Epidermal melanocyte (primary cell): Measurements from ENCODE around the gene PODXL2.

ENCODE experiments used
- DNase-seq: peaks from one replicate; pipeline ENCODE4 v3.0.0; 2011; ENCODE audit warnings: low spot score; ENCODE audit not compliant: insufficient read length

PODXL2 gene

DNA sequence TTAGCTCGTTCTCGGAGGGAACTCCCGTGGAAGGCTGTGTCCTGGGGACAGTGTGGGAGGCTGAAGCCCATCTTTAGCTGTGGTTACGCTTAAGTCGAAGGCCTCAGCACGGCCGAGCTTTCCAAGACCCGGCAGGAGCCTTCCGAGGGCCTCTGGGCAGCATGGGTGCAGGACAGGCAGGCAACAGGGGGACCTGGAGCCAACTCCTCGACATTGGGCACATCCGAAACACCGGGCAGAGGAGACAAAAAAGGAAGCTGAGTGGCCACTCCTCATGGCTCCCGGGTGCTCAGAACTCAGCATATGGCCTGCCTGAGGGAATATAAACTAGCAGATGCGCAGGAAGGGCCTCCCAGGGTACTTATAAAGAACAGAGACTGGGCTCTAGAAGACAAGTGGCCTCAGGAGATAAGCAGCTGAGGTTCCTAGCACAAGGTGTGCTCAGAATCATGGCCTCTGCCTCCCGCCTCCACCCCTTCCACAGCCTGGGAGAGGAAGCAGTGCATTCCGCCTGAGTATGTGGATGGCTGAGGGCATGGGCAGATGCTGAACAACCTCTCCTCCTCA, 77.9 kb downstream of the PODXL2 start:
- DNase-seq: no peak

DNA sequence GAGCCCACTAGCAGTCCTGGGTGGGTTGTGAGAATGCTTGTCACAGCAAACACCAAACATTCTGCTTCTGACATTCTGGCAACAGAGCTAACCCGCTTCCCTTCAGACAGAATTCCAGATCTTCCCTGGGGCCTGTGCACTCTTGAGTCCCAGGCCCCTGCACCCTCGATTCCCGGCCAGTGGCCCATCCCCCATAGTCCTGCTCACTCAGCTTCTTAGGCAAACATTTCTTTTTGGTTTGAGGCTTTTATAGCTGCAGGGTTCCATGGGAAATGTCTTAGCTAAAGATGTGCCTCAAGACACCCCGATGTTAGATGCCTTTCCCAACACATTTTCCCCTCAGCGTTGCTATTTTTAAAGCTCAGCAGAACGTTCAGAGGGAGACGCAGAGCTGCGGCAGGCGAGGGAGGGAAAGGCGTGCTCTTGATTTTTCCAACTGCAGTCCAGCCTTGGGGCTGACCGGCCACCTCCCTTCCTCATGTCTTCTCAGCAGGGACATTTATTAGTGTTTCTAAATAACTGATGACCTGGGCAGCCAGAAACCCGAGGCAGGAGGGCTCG, 78.9 kb downstream of the PODXL2 start:
- no peak for DNase-seq

DNA sequence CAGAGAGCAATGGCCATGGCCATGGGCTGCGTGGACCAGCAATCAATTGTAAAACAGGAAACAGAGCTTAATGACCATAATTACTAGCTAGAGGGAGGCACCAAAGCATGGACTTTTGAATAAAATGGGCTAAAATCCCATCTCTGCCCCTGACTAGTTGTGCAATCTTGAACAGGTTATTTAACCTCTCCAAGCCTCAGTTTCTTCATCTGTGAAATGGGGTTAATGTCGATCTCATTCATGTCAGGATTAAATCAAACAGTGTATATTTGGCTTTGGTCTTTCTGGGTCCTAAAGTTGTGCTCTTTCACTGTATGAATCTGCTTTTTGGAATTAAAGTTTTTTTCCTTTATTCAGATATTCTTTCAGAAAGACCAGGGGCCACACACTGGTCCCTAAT, 79.9 kb downstream of the PODXL2 start:
- DNase-seq: no peak

DNA sequence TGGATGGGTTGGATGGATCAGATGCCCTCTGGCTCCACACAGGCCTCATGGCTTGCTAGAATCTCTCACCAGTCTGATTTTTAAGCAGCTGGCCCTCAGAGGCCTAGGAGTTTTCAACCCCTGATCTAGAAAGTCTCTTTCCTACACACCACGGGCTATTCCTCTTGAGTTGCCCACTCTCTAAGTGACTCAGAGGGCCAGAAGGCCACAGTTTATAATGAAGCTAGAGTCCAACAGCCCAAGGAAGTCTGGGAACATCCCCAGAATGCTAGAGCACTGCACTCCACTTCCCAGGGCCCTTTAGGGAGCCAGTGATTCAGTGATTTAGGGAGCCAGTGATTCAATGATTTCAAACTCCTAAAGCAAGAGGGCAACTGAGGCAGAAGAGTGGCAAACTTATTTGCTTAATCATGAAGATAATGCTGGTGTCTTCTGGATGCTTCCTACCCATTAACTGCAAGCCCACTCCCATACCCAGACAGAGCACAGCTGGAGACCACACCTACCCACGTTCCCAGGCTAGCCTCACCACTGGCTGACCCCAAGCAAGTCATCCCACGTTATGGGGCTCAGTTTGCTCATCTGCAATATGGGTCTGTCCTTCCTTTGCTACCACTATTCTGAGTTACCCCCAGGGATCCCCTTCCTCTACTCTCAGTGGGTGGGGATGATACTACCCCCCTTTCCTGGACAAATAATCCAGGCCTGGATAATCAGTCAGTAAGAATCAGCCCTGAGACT, 80.5 kb downstream of the PODXL2 start:
- no peak for DNase-seq

DNA sequence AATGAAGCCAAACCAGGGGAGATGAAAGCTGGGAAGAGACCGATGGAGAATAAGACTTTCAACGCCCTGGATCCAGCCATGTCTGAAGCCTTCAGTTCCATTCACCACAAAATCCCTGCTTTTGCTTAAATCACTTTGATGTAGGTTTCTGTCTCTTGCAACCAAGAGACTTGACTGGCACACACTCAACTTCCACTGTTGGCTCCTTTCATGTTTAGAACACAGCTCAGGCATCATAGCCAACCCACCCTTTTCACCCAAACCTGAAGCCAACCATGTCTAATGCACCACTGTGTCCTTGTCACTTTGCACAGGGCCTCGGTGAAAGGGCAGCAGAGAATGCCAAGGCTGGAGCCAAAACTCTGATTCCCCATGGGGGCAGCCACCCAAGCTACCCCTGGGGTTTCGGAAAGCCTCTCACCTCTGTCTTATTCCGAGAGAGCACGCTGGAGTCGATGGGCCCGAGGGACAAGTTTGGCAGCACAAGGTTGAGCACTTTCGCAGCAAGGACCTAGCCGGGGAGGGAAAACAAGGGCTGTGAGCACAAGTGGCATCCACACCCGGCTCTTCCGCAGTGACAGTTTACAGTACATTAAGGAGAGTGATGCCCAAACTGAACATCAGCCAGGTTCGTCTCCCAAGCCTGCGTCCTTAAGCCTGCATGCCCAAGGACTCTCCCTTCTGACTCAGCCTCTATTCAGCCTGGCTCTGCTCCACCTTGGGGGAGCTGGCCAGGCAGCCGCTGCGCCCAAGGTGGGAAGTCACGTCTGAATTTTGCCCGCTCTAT, 81.4 kb downstream of the PODXL2 start:
- no peak for DNase-seq

DNA sequence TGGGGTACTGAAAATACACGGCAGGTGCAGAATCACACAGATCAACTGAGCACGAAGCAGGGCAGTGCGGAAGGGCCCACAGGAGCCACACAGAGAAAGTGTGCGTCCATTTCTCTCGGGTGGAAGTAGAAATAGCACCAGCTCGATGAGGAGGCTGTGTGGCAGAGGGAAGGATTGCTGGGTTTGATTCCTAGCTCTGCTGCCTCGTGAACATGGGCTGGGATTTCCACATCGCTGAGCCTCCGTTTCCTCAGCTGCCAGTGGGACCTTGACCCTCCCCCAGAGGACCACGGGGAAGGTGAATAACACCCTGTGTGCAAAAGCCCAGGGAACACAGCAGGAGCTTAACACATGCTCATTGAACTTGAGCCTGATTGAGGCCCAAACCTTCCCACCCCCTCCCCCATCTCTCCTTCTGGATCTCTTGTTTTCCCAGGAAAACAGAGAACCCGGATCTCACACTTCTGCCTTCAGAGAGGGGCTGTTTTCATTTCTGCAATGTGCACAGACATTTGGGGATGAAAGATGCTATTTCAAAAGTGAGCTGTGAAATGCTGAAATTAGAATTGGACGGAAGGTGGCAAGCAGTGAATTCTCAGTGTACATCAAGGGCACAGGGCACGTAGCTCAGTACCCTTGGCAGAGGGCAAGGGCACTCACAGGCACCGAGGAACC, 82.2 kb downstream of the PODXL2 start:
- DNase-seq: no peak

DNA sequence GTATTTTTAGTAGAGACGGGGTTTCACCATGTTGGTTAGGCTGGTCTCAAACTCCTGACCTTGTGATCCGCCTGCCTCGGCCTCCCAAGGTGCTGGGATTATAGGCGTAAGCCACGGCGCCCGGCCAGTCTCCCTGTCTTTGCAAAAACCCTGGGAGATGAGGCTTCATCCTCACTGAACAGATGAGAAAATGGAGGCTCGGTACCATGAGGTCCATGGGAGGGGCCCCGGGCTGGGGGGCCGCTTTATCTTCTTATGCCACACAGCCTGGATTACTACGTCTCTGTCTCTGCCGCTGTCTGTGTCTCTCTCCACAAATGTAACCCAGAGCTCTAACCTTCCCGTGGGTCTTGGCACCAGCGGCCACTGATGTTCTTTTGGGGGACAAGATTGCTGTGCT, 82.9 kb downstream of the PODXL2 start:
- no peak for DNase-seq

DNA sequence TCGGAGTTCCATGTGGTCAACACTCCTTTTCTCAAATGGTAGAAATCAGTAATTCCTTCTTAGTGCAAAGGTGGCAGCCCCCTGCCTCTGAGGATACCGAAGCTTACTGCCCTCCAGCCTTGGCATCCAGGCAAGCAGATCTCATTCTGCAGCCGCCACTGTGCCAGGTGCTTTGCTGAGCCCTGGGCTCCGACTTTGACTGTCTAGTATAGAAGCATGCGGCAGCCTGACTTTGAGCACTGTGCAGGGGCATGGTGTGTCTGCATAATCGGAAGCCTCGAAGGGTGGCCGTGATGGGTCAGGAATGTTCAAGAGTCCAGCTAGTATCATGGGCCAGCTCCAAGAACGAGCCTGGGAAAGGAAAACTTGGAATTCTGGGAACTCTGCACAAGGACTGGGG, 83.5 kb downstream of the PODXL2 start:
- no peak for DNase-seq

DNA sequence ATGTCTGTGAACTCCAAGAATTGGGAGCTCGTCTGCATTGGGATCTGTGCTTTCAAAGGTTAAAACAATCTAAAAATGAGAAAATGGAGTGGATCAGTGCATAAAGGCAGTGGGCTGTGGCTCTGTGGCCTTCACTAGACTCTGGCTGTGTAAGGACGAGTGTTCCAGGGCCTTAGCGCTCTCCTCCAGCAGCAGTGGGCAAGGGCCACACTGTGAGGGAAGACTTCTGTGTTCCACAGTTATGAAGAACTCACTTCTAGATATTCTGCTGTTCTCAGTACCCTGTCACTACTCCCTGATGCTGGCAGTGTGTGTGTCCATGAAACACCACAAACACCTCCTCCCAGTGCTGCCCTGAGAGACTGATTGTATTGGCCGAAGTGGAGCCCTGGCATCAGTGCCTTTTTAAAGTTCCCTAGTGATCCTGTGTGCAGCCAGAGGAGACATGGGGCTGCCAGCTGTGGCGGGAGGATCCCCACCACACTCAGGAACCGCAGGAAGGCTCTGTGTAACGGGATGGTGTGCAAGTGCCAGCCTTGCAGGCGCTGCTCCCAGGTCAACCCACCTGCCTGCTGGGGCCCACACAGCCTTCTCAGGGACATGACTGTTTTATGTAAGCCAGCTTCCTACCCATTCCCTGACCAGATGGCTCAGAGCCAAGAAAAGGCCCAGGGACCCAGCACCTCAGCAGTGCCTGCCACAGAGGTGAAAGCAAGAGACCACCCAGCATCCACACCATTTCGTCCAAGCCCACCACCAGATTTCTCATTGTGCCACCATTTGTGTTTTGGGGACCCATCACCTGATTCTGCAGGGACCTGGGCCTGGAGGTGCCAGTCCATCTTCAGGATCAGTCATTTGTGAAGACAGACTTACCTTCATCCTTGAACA, 84.1 kb downstream of the PODXL2 start:
- DNase-seq: no peak

DNA sequence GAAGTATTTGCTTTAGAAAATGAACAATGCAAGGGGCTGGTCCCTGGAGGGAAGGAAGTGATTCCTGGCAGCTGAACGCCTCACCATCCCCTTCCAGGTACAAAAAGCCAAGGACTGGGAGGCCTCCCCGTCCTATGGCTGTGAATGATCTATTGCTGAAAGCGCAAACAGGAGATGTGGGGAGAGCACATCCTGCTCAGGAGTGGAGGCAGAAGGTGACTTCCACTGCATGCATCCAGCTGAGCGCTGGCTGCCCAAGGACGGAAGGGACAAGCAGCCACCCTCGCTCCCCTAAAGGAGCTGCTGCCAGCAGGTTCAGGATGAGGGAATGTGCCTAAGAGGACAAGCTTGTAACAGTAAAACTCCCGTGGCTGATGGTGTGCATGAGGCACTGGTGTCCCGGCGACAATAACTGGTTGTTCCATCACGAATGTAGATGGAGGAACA, 85.2 kb downstream of the PODXL2 start:
- DNase-seq: no peak

DNA sequence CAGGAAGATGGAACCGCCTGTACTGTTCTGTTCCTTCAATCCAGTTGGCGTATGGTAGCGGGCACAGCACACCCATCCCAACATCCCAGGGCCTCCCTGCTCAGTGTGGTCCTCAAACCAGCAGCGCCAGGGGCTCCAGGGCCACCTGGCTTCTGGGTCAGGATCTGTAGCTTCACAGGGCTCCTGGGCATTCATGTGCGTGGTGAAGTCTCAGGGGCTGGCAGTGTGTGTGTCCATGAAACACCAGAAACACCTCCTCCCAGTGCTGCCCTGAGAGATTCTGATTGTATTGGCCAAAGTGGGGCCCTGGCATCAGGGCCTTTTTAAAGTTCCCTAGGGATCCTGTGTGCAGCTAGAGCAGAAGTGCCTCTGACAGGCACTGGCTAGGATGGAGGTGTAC, 85.9 kb downstream of the PODXL2 start:
- DNase-seq: no peak

DNA sequence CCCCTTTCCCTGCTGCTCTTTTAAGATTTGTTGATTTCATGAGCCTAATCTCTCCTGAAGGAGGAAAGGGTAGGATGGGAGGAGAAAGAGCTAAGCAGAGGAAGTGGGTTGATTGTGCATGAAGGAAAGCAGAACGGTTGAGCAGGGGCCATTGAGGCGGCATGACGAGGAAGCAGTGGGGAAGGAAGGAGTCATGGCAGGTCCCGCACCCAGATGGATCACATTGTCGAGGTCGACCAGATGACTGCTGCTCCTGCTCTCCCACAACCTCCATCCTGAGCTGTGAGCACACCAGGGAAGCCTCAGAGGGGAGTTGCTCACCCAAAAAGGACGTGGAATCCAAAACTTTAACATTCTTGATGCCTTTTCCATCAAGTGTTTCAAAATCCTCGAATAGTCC, 86.5 kb downstream of the PODXL2 start:
- no peak for DNase-seq

DNA sequence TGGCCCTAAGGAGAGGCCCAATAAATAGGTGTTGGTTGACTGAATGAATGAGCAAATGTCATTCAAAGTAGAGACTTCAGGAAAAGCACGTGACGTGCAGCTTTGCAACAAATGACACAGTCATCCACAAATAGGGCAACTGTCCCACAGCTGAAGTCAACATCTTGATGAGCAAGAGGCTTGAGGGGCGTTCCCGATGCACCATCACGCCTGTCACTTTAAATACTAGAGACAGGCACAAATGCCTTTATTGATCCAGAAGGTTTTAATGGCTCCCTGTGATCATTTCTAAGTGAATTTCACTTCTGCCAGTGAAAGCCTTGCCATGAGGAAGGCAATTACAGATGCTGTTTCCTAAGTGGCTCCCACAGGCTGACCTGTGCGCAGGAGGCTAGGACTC, 87.4 kb downstream of the PODXL2 start:
- no peak for DNase-seq

DNA sequence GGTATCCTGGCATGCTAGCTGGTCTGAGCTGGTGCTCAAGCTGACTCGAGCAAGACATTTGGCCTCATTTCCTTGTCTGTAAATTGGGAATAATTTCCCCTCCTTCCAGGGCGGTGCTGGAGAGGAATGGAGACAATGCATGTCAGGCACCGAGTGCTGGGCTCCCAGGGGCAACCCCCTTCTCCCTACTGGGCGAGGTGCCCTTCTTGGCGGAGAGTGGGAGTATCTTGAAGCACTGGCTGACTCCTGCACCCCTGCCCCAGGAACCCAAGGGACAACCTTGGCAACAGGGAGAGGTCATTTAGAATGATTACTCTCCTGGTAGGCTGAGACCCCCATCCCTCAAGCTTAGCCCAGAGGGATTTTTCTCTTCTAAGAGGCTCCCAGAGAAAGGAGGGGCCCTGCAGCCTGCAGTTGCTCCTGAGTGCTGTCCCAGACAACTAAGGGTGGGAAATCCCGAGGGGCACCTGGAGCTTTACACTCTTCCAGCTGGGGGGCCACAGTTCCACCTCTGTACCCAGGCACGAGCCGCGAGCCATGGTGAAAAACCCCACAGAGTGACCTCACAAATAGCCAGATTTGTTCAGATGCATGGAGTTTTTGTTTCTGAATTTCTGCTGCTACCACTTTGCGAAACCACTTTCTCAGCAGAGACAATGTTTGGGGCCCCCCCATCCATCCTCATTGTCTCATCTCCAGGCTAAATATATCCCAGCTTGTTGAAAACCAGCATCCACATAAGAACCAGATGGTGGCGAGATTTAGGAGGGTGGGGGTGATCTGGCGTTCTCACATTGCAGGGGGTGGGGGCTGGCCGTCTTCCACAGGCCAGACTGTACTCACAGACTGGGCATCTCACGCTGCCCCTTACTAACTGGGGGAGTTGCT, 88.6 kb downstream of the PODXL2 start:
- DNase-seq: no peak

DNA sequence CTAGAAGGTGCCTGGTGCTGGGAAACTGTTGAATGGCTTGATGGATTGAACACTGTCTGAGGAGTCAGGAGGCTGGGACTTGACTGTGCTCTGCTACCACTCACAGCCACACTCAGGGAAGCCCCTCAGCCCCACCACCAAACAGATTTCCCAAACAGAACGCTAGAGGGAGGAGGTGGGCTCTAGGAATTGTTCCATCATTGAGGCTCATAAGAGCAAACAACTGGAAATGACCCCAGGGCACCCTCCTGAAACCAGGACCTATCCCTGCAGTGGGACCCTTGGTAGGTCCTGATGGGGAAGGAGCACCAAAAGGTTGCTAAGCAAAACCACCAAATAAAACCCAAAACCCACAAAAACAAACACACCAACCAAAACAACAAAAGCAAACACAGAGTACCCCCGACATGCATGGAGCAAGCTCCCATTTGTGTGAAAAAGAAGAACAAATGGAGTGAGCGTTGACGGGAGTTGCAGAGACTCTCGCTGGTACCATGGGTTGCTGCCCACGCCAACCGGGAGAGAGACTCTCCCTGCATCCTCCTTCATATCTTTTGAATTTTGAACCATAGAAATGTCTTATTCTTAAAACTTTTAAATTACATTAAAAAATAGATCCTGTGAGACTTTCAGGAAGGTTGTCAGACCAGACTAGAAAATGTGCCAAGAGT, 89.4 kb downstream of the PODXL2 start:
- no peak for DNase-seq

DNA sequence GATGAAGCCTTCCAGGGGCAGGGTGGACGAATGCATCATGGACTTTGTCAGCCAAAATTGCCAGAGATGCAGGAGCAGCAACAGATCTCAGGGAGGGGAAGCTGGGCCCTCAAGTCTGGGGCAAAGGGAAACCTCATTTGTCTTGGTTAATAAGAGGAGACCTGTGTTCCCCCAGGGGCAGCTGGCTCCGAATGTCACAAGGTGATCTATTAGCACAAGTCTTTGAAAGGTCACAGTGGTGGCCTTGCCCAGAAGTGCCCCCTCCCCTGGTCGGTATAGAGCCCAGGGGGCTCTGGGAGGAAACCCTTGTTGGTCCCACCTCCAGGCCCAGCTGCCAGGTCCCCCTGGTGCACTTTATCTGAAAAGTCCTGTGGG, 89.9 kb downstream of the PODXL2 start:
- DNase-seq: no peak

DNA sequence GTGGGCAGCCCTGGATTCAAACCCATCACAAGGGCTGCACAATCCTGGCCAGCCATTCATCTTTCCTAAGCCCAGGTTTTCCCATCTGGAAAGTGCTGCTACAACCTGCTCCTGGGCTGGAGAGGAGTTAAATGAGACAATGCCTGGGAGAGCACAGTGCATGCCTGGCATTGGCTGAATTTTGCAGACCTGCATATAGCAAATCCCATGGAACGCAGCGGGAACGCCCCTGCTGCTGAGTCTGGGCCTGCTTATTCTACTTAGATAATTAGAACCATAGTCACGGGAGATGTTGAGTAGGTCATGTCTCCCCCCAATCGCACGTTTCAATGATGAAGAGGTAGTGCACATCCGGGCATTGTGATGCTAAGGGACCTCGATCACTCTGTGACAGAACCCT, 90.4 kb downstream of the PODXL2 start:
- DNase-seq: no peak

DNA sequence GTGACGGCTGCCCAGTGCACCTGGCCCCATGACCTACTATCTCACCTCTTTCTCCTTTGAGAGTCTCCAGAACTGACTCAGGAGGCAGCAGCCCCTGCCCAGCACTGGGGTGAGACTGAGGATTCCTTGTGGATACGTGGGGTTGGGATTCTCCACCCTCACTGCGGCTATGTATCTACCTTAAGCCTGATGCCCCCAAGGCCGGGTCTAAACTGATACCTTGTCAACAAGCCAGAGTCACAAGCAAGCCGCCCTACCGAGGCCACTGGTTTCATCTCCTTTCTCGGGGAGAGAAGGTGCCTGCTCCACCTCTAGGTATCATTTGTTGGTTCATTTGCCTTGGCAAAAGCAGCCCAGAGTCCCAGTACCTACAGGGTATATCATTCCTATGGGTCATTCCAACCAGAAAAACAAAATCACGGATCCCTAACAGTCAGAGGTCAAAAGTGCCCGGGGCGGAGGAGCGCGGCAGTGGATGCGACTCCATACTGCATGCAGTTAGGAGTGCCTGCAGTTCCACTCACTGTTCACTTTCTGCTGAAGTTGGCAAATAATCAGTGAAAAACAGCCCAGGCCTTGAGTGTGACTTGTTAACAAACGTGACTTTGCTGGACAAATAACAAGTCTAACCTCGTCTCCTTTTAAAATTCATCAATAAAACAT, 91.3 kb downstream of the PODXL2 start:
- DNase-seq: no peak
